Ovary (tissue), 3 donors: Measurements from ENCODE around the gene TNFSF11.

ENCODE experiments used
- CTCF ChIP-seq, 3 donors: fragments of 450-650 bp in 2 of 3; fragments of 200-600 bp in 1 of 3; IDR thresholded peaks; one replicate each; pipeline versions ENCODE4 v1.5.1 to v1.8.0; 2016 to 2022; ENCODE audit warnings: antibody characterized with exemption in 3 of 3, mild to moderate bottlenecking in 1 of 3
- EP300 ChIP-seq: sonication (generic); formaldehyde crosslinking; IDR thresholded peaks from one replicate; pipeline ENCODE4 v1.6.1; 2017; ENCODE audit warnings: antibody characterized with exemption
- POLR2A ChIP-seq: fragments of 450-650 bp; IDR thresholded peaks from one replicate; pipeline ENCODE4 v1.6.1; 2017; ENCODE audit warnings: antibody characterized with exemption, mild to moderate bottlenecking, moderate library complexity
- donor health status: DM: no; HTN: no; CAD: no.

GRCh38 chr13:42607546-42607945 is 33.6 kb downstream of the TNFSF11 start:
- TF ChIP-seq CTCF (IDR thresholded peaks at IDR 0.05) (no peak), EP300 (no peak), POLR2A (no peak)
